T-helper 1 cell (primary cell): Measurements from ENCODE around the gene TMBIM6.
"Not testable (repeated sequence)": the region's sequence is repeated elsewhere in the genome, so short reads cannot be mapped to it uniquely, and the experiment has no call there.

Experiments used
- DNase-seq, 5 donors: peaks; one replicate each; pipeline ENCODE4 v3.0.0-alpha.2; 2012 to 2020
- total RNA-seq, 4 donors: gene quantifications; one replicate each; lab custom pipeline; 2026; lab: John Stamatoyannopoulos, UW

The TMBIM6 gene
- total RNA-seq: 399 to 490 (median 449) reads per million in 4 donors

GRCh38 chr12:49740930-49741881, at the start of gene TMBIM6:
TMBIM6 (plus strand) TSS chr12:49741557; CDS start chr12:49752494, 10,937 bp downstream.
- peak; percentile 96 to 100 (median 99) for DNase-seq

GRCh38 chr12:49692851-49693250, 48.5 kb upstream of the TMBIM6 start:
- DNase-seq: no peak

- DNase-seq: no peak
Measured at GRCh38 chr12:49693931-49694444, 47.4 kb upstream of the TMBIM6 start.

- no peak for DNase-seq
Measured at GRCh38 chr12:49696723-49697122, 44.6 kb upstream of the TMBIM6 start.

- DNase-seq: no peak
Measured at GRCh38 chr12:49697808-49698207, 43.5 kb upstream of the TMBIM6 start.

GRCh38 chr12:49698619-49699545, 42.5 kb upstream of the TMBIM6 start:
- DNase-seq: peak in 2 of 5 donors; percentile 19 to 53

- DNase-seq: no peak
Measured at GRCh38 chr12:49702009-49702408, 39.3 kb upstream of the TMBIM6 start.

GRCh38 chr12:49702676-49703215, 38.6 kb upstream of the TMBIM6 start:
- no peak for DNase-seq

- peak in 2 of 5 donors; percentile 15 to 36 for DNase-seq
Measured at GRCh38 chr12:49703647-49704137, 37.7 kb upstream of the TMBIM6 start.

GRCh38 chr12:49705479-49706134, 35.8 kb upstream of the TMBIM6 start:
- DNase-seq: peak in 1 of 5 donors; percentile 25

- peak in 2 of 5 donors; percentile 16 to 17 for DNase-seq
Measured at GRCh38 chr12:49706351-49707127, 34.8 kb upstream of the TMBIM6 start.

- DNase-seq: peak; percentile 97 to 99 (median 98)
Measured at GRCh38 chr12:49707128-49707811, 34.1 kb upstream of the TMBIM6 start, which contains the start of gene FMNL3. FMNL3 (minus strand) TSS chr12:49707405; CDS start chr12:49707180, 225 bp downstream.

GRCh38 chr12:49707812-49708147, 33.6 kb upstream of the TMBIM6 start:
- no peak for DNase-seq

- DNase-seq: no peak
Measured at GRCh38 chr12:49708851-49709250, 32.5 kb upstream of the TMBIM6 start.

GRCh38 chr12:49713952-49714351, 27.4 kb upstream of the TMBIM6 start:
- DNase-seq: not testable (repeated sequence)

GRCh38 chr12:49716553-49716952, 24.8 kb upstream of the TMBIM6 start:
- no peak for DNase-seq

- not testable (repeated sequence) for DNase-seq
Measured at GRCh38 chr12:49717800-49718199, 23.6 kb upstream of the TMBIM6 start.

GRCh38 chr12:49720214-49720613, 21.1 kb upstream of the TMBIM6 start:
- DNase-seq: no peak

GRCh38 chr12:49721355-49721754, 20.0 kb upstream of the TMBIM6 start:
- DNase-seq: not testable (repeated sequence)

- DNase-seq: no peak
Measured at GRCh38 chr12:49728446-49728845, 12.9 kb upstream of the TMBIM6 start.
